Keratinocyte (primary cell): Measurements from ENCODE around the gene GMCL1. TPM values are rescaled to one million over a fixed set of nuclear protein-coding genes. Genes with fewer than 3 reads are reported as not detected.
A peak's percentile ranks its signal among the peaks of the same experiment; 100 is the strongest.

Source experiments
- DNase-seq: peaks from one replicate; pipeline ENCODE4 v3.0.0-alpha.2; 2011; ENCODE audit warnings: low read depth, missing footprints, low spot score
- FAIRE-seq: peaks from 2 replicates; lab custom pipeline; 2011; peaks lifted over from hg19 to GRCh38; lab: Jason Lieb, UNC
- H2AFZ ChIP-seq: 2 replicates; pipeline ENCODE4 v1.6.0; 2012; ENCODE audit warnings: low read length, control low read depth, inconsistent platforms; ENCODE audit not compliant: control insufficient read depth
- H3K27ac ChIP-seq: 2 replicates; pipeline ENCODE4 v1.5.1; 2011; ENCODE audit warnings: low read length; ENCODE audit not compliant: control insufficient read depth, insufficient read depth
- H3K27me3 ChIP-seq: 3 replicates; pipeline ENCODE4 v1.6.0; 2011; ENCODE audit warnings: low read length; ENCODE audit not compliant: control insufficient read depth, insufficient read depth; ENCODE audit errors: extremely low read depth
- H3K36me3 ChIP-seq, 2 experiments: 2 replicates in 1 of 2; 3 replicates in 1 of 2; pipeline ENCODE4 v1.5.1; 2011; ENCODE audit warnings: low read length in 2 of 2, mild to moderate bottlenecking in 1 of 2; ENCODE audit not compliant: control insufficient read depth in 2 of 2, insufficient read depth in 2 of 2; ENCODE audit errors: extremely low read depth in 1 of 2
- H3K4me1 ChIP-seq: 3 replicates; pipeline ENCODE4 v1.5.1; 2011; ENCODE audit warnings: low read length; ENCODE audit not compliant: control insufficient read depth, insufficient read depth; ENCODE audit errors: extremely low read depth
- H3K4me2 ChIP-seq: 3 replicates; pipeline ENCODE4 v1.6.0; 2011; ENCODE audit warnings: low read depth, low read length; ENCODE audit not compliant: control insufficient read depth, insufficient read depth; ENCODE audit errors: extremely low read depth
- H3K4me3 ChIP-seq, 3 experiments: fragments of 200-600 bp in 1 of 3; sonication (generic) in 1 of 3; 2 replicates in 2 of 3; 3 replicates in 1 of 3; pipeline ENCODE4 v1.5.1; 2011 to 2016; ENCODE audit warnings: low read length in 3 of 3, mild to moderate bottlenecking in 3 of 3, control low read depth in 2 of 3, inconsistent platforms in 1 of 3, low read depth in 1 of 3, mixed read lengths in 1 of 3, mixed run types in 1 of 3, moderate library complexity in 1 of 3; ENCODE audit not compliant: control insufficient read depth in 2 of 3, insufficient read depth in 2 of 3; ENCODE audit errors: extremely low read depth in 1 of 3
- H3K79me2 ChIP-seq: 2 replicates; pipeline ENCODE4 v1.6.0; 2012; ENCODE audit warnings: low read length; ENCODE audit not compliant: control insufficient read depth, insufficient read depth
- H3K9ac ChIP-seq: 3 replicates; pipeline ENCODE4 v1.6.0; 2011; ENCODE audit warnings: low read length; ENCODE audit not compliant: control insufficient read depth, insufficient read depth; ENCODE audit errors: extremely low read depth
- H3K9me1 ChIP-seq: 3 replicates; pipeline ENCODE4 v1.6.0; 2011; ENCODE audit warnings: low read length; ENCODE audit not compliant: control insufficient read depth, insufficient read depth; ENCODE audit errors: extremely low read depth
- H3K9me3 ChIP-seq: 2 replicates; pipeline ENCODE4 v1.5.1; 2012; ENCODE audit warnings: low read depth, low read length; ENCODE audit not compliant: control insufficient read depth
- H4K20me1 ChIP-seq: 3 replicates; pipeline ENCODE4 v1.6.0; 2011; ENCODE audit warnings: low read length; ENCODE audit not compliant: control insufficient read depth, insufficient read depth; ENCODE audit errors: extremely low read depth
- CTCF ChIP-seq, 3 experiments: IDR thresholded peaks in 1 of 3; conservative IDR thresholded peaks in 1 of 3; optimal IDR thresholded peaks in 1 of 3; 2 replicates in 2 of 3; 3 replicates in 1 of 3; pipeline versions ENCODE3 to v1.5.1; 2011; ENCODE audit warnings: low read length in 3 of 3, mild to moderate bottlenecking in 3 of 3, moderate library complexity in 2 of 3, control low read depth in 1 of 3, inconsistent platforms in 1 of 3; ENCODE audit not compliant: insufficient read depth in 2 of 3; ENCODE audit errors: extremely low read depth in 1 of 3
- EZH2 ChIP-seq: IDR thresholded peaks from one replicate; pipeline ENCODE4 v1.6.1; 2012; ENCODE audit warnings: inconsistent platforms, mild to moderate bottlenecking, low read length, moderate library complexity
- dilution Hi-C: fragments of 300-500 bp; cut with MboI; formaldehyde crosslinking; loops from one replicate; pipeline ENCODE4 v1.7.0; 2020; ENCODE audit warnings: low sequenced_read_pairs; ENCODE audit not compliant: extremely low pct_ligation_motif_present
- polyA plus RNA-seq, 5 experiments: library from polyadenylated mRNA; depleted of rRNA in 3 of 5; stranded (reverse) in 3 of 5; stranded (forward) in 1 of 5; unstranded in 1 of 5; fragments of >200 nt; gene quantifications; 1 replicate in 1 of 5; 2 replicates in 3 of 5; 3 replicates in 1 of 5; pipeline versions ENCODE4 v1.2.1 to v1.2.3, GENCODE V29; 2011 to 2012; ENCODE audit warnings: missing spikeins in 2 of 5, low read depth in 1 of 5, low replicate concordance in 1 of 5

Gene GMCL1
- polyA plus RNA-seq, 1 donor (not counting 4 experiments of a cell fraction or from before 2014, with no cell fraction given): 7.5 TPM

DNA sequence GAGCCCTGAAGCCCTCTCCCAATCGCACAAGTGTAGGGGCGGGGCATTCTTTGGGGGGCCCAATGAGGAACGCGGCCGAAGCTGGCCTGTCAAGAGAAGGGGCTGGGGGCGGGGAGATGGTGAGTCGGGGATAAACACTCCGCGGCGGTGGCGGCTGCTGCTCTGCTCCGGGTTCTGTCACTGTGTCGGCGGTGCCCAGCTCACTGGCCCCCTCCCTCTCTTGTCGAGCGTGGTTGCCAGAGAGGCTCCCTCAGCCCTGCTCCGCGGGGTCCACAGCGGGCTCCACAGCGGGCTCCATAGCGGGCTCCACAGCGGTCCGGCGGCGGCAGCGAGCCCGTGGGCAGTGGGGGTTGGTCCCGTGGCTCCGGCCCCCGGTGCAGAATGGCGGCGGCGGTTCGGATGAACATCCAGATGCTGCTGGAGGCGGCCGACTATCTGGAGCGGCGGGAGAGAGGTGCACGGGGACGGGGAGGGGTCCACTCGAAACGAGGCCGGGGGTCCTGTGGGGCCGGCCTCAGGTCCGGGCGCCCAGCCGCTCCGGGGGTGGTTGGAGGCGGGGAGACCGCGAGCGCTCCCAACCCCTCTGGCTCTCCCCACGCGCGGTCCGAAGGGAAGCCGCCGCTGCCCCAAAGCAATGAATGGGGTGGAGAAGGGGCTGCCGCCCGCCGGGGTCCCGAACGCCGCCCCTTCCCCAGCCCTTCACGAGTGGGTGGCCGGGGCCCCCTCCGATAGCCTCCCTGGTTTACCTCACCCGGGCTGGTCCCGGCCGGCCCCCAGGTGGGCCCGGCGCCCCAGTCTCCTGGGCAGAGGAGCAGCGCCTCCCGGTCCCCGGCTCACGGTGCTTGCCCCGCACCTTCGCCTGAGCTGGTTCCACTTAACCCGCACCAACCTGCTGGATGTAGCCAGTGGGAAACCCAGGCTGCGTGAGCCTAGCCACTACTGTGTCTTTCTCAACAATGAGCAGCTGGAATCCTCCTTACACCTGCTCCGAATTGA, 85.8 kb downstream of the GMCL1 start, which contains the start of gene MXD1:
MXD1 (plus strand) TSS at position 160 of the 996 bp plus-strand sequence; CDS start at position 382, 222 bp downstream.
- FAIRE-seq: no peak
- Histone ChIP-seq H3K4me3 (peak within 1 kb of the TSS; percentile 74 to 94 (median 77)), H3K36me3 (peaks cover 5 to 12% of the 10 kb centered on the region in 2 experiments), H3K9me1 (no peaks in the 10 kb centered on the region), H3K4me1 (peaks cover 22% of the 10 kb centered on the region), H3K9me3 (no peaks in the 10 kb centered on the region), H2AFZ (peak within 1 kb of the TSS; percentile 39), H4K20me1 (no peaks in the 10 kb centered on the region), H3K79me2 (peaks cover 8% of the 10 kb centered on the region), H3K9ac (peak within 1 kb of the TSS; percentile 93), H3K27ac (peak within 1 kb of the TSS; percentile 90), H3K4me2 (peak within 1 kb of the TSS; percentile 74), H3K27me3 (no peaks in the 10 kb centered on the region)
- TF ChIP-seq EZH2 (no peak), CTCF (optimal IDR thresholded peaks at IDR 0.05 in 1 of 3, IDR thresholded peaks at IDR 0.05 in 1 of 3, conservative IDR thresholded peaks at IDR 0.05 in 1 of 3; ENCODE audit: extremely low read depth in 1 of 3, insufficient read depth in 2 of 3, low read length in 3 of 3) (no peak)
- DNase-seq: no peak
- dilution Hi-C loops: no loop called here

DNA sequence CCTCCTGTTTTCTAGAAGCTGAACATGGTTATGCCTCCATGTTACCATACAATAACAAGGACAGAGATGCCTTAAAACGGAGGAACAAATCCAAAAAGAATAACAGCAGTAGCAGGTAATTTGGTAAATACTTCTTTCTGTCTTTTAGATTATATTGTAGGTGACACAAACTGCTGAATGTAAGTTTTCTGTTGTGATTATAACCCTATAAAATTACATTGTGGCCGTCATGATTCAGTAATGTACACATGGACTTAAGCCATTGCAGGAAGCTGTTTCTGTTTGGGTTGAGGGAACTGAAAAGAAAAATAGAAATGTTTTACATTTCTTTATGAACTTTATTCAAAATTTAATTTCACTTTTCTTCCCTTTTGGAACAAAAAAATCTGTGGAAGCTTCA, 86.6 kb downstream of the GMCL1 start:
- TF ChIP-seq CTCF (optimal IDR thresholded peaks at IDR 0.05 in 1 of 3, IDR thresholded peaks at IDR 0.05 in 1 of 3, conservative IDR thresholded peaks at IDR 0.05 in 1 of 3; ENCODE audit: extremely low read depth in 1 of 3, insufficient read depth in 2 of 3, low read length in 3 of 3) (no peak), EZH2 (no peak)
- Histone ChIP-seq H4K20me1 (no peaks in the 10 kb centered on the region), H3K4me3 (peak overlapping the region; percentile 74 to 94 (median 77)), H3K9me3 (no peaks in the 10 kb centered on the region), H3K4me2 (peak overlapping the region; percentile 49), H3K27me3 (no peaks in the 10 kb centered on the region), H2AFZ (no peak overlapping the region), H3K79me2 (peaks cover 8% of the 10 kb centered on the region), H3K4me1 (peaks cover 22% of the 10 kb centered on the region), H3K36me3 (peaks cover 10 to 20% of the 10 kb centered on the region in 2 experiments), H3K9ac (peak overlapping the region; percentile 93), H3K9me1 (no peaks in the 10 kb centered on the region), H3K27ac (peak overlapping the region; percentile 69)
- dilution Hi-C loops: no loop called here
- no peak for DNase-seq
- no peak for FAIRE-seq
